Activated CD8-positive, alpha-beta memory T cell treated with anti-CD3 and anti-CD28 coated beads, Interleukin-2, amount 50 U/mL, for 1 hour (primary cell): ENCODE data around the gene NEK10.
"Not testable (repeated sequence)": the region's sequence is repeated elsewhere in the genome, so short reads cannot be mapped to it uniquely, and the experiment has no call there.

Source experiments
- DNase-seq: peaks from one replicate; pipeline ENCODE4 v3.0.0-alpha.2; 2020; ENCODE audit errors: extremely low read depth

The NEK10 gene

GRCh38 chr3:27368831-27369607 lies at the start of gene NEK10:
Gene NEK10 (minus strand): TSS chr3:27369383. CDS start chr3:27352882, 16,501 bp downstream.
- DNase-seq: peak; percentile 68

GRCh38 chr3:27415202-27415601 lies 46.0 kb upstream of the NEK10 start:
- DNase-seq: no peak

GRCh38 chr3:27392950-27393679 lies 23.9 kb upstream of the NEK10 start:
- DNase-seq: no peak

GRCh38 chr3:27392414-27392813 lies 23.2 kb upstream of the NEK10 start:
- DNase-seq: not testable (repeated sequence)

- no peak for DNase-seq
Observed at GRCh38 chr3:27391796-27392195, 22.6 kb upstream of the NEK10 start.

GRCh38 chr3:27387625-27388024 lies 18.4 kb upstream of the NEK10 start:
- DNase-seq: no peak

GRCh38 chr3:27385504-27385903 lies 16.3 kb upstream of the NEK10 start:
- no peak for DNase-seq

- no peak for DNase-seq
Observed at GRCh38 chr3:27384191-27384590, 15.0 kb upstream of the NEK10 start.

- no peak for DNase-seq
Observed at GRCh38 chr3:27380433-27381357, 11.5 kb upstream of the NEK10 start.

- DNase-seq: no peak
Observed at GRCh38 chr3:27378331-27378730, 9.1 kb upstream of the NEK10 start.

GRCh38 chr3:27376109-27376772 lies 7.1 kb upstream of the NEK10 start:
- DNase-seq: no peak

- DNase-seq: no peak
Observed at GRCh38 chr3:27366062-27366591, 3.1 kb downstream of the NEK10 start.

- DNase-seq: no peak
Observed at GRCh38 chr3:27360113-27361078, 8.8 kb downstream of the NEK10 start.

- DNase-seq: no peak
Observed at GRCh38 chr3:27358372-27358771, 10.8 kb downstream of the NEK10 start.

- DNase-seq: no peak
Observed at GRCh38 chr3:27357665-27358258, 11.4 kb downstream of the NEK10 start.

- DNase-seq: no peak
Observed at GRCh38 chr3:27356976-27357375, 12.2 kb downstream of the NEK10 start.

- no peak for DNase-seq
Observed at GRCh38 chr3:27354588-27355203, 14.5 kb downstream of the NEK10 start.

GRCh38 chr3:27354161-27354560 lies 15.0 kb downstream of the NEK10 start:
- DNase-seq: no peak

- DNase-seq: no peak
Observed at GRCh38 chr3:27353221-27353620, 16.0 kb downstream of the NEK10 start.
